ENCODE results near the gene AKAP12.
"Not testable (repeated sequence)": the region's sequence is repeated elsewhere in the genome, so short reads cannot be mapped to it uniquely, and the experiment has no call there.

Gene AKAP12

GRCh38 chr6:151351146-151351700 is 111.5 kb downstream of the AKAP12 start:
- no peak for DNase-seq

GRCh38 chr6:151351731-151352130 is 112.0 kb downstream of the AKAP12 start:
- DNase-seq: no peak

GRCh38 chr6:151352410-151353396 is 112.9 kb downstream of the AKAP12 start:
- no peak for DNase-seq

DNA sequence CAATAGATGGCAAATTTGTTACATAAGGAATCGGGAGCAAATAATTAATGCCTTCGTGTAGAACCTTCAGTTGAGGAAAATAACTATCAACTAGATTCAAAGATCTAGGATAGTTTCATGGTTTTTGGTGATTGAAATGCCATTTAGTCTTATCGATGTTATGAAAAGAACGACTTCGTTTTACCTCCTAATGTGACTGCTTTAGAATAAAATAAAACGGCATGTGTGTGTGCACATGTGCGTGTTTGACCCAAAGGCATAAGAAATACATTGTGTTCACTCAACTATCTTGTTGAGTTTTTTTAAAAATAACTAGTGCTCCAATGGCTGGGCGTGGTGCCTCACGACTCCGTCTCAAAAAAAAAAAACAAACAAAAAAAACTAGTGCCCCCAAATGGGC is 114.0 kb downstream of the AKAP12 start:
- no peak for DNase-seq

GRCh38 chr6:151356983-151357382 is 117.2 kb downstream of the AKAP12 start:
- DNase-seq: not testable (repeated sequence)

DNA sequence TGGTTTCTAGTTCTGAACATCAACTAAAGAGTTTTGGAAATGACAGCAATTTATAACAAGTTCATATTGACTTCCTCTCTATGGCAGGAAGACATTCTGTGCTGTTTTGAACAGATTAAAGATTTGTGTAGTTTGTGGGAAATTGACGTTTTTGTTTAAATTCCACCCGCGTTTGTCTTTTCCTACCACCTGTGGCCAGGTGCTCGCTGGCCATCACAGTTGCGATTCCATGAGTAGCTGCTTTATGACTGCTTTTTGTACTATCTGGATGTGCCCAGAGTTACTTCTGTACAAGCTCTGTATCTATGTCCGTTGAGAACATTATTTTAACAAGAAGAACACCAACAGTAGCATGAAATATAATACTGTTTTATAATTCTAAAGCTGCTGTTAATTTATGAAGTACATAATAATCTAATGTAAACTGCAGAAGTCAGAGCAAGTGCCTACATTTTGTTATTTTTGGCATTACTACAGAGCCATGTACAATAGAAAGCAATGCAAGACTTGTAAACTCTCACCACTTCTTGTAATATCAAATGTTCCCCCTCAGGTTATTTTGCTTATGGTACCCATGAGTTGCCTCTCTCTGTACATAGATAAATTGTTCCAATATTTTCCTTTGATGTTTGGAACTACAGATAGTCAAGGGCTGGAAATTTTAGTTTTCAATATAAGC is 118.1 kb downstream of the AKAP12 start:
- no peak for DNase-seq

DNA sequence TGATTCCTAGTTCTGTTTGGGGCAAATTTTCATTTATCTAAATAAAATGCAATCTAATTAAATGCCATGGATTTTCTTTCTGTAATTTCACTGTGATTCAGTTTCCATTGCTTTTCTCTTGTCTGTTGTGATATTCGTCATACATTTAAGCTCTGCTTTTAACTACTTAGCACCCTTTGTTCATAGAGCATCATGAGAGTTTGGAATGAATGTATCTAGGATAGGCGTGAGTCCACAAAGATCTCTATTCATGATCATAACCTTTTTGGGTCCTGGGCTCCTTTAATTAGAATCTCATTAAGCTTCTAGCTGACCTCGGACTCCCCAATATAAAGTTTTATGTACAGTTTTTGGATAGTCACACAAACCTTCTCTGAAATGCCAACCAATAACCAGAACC is 118.7 kb downstream of the AKAP12 start:
- DNase-seq: no peak

- DNase-seq: no peak
Measured at GRCh38 chr6:151359486-151359885, 119.7 kb downstream of the AKAP12 start.

GRCh38 chr6:151365233-151365632 is 125.5 kb downstream of the AKAP12 start:
- DNase-seq: no peak

- DNase-seq: no peak
Measured at GRCh38 chr6:151370509-151371078, 130.8 kb downstream of the AKAP12 start.

DNA sequence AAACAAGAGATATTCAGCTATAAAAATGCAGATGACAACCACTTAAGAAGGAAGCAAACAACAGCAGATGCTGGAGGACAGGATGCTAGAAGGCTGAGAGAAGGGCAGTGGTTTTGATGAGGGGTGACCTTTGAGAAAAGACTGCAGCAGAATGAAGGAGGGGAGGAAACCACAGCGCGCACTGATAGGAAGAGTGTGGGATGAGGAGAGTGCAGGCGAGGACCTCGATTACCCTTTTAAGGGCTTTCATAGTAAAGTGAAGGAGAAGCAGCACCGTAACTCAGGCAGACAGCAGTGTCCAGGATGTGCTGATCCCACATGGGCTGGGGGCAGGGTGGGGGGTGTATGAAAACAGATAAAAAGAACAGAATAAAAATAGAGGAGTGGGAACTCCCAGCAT is 132.4 kb downstream of the AKAP12 start:
- no peak for DNase-seq

- DNase-seq: no peak
Measured at GRCh38 chr6:151374036-151374683, 134.4 kb downstream of the AKAP12 start.

DNA sequence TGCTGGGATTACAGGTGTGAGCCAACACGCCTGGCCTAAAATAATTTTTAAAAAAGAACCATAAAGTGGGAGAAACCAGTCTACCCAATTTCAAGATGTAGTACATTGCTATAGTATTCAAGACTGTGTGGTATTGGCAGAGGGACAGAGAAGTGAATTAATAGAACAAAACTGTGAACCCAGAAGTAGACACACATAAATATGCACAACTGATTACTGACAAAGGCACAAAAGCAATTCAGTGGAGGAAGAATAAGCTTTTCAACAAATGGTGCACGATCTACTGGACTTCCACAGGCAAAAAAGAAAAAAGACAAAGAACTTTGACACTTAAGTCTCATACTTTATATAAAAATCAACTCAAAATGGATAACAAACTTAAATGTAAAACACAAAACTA is 136.1 kb downstream of the AKAP12 start:
- no peak for DNase-seq

GRCh38 chr6:151376440-151376839 is 136.7 kb downstream of the AKAP12 start:
- DNase-seq: no peak

DNA sequence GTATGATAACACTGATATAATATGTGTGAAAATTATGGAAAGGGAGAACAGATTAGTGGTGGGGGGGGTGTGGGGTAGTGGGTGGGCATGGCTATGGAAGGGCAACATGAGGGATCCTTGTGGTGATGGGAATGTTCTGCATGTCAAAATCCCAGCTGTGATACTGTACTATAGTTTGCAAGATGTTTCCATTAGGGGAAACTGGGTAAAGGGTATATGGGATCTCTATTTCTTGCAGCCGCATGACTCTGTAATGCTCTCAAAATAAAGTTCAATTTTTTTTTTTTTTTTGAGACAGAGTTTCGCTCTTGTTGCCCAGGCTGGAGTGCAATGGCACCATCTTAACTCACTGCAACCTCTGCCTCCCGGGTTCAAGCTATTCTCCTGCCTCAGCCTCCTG is 137.3 kb downstream of the AKAP12 start:
- DNase-seq: no peak

- DNase-seq: no peak
Measured at GRCh38 chr6:151379933-151380847, 140.4 kb downstream of the AKAP12 start.

DNA sequence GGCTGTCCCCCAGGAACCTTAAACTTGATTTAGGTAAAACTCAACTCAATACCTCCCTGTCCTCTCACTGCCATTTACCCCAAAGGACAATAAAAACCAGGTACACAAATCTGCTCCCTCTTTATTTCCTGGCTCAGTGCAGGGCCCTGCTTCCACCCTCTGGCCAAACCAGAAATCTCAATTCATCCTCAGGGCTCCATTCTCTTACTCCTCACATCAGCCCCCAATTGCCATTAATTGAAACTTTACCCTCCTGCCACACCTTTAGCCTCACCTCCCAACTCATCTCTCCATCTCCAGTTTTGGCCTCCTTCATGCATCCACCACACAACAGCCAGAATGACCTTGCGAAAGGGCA is 141.1 kb downstream of the AKAP12 start:
- DNase-seq: no peak

DNA sequence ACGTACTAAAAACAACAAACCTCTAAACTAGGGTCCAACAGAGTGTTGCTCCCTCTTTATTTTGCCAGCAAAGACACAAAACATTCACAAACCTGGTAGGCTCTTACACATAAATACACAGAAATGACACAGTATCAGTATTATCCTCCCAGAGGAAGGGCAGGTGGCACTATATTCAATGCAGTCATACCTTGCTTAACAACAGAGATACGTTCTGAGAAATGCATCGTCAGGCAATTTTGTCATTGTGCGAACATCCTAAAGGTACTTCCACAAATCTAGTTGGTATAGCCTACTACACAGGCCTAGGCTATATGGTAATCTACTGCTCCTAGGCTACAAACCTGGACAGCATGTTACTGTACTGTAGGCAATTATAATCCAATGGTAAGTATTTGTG is 142.0 kb downstream of the AKAP12 start:
- no peak for DNase-seq

GRCh38 chr6:151382631-151383030 is 142.9 kb downstream of the AKAP12 start:
- not testable (repeated sequence) for DNase-seq

- DNase-seq: no peak
Measured at GRCh38 chr6:151384151-151384550, 144.4 kb downstream of the AKAP12 start.

GRCh38 chr6:151385177-151385576 is 145.4 kb downstream of the AKAP12 start:
- no peak for DNase-seq

Measured in left hindlimb (tissue), 1 donor.